Loucy (cell line): ENCODE data around the gene GNPTAB.
"Not testable (repeated sequence)": the region's sequence is repeated elsewhere in the genome, so short reads cannot be mapped to it uniquely, and the experiment has no call there.

Experiments
- H2AFZ ChIP-seq: fragments of 200-600 bp; sonication (generic); 2 replicates; pipeline ENCODE4 v1.6.0; 2016; ENCODE audit warnings: antibody characterized with exemption, mild to moderate bottlenecking, low read length, moderate library complexity
- H3F3A ChIP-seq: fragments of 200-600 bp; 2 replicates; pipeline ENCODE4 v1.6.0; 2016; ENCODE audit warnings: antibody characterized with exemption, low read depth, mild to moderate bottlenecking
- H3K27me3 ChIP-seq: fragments of 200-600 bp; sonication (generic); 2 replicates; pipeline ENCODE4 v1.6.1; 2014; ENCODE audit warnings: low read length, mild to moderate bottlenecking; ENCODE audit not compliant: insufficient read depth, poor library complexity, severe bottlenecking
- H3K36me3 ChIP-seq: fragments of 200-600 bp; sonication (generic); 2 replicates; pipeline ENCODE4 v1.6.1; 2016; ENCODE audit warnings: low read length; ENCODE audit not compliant: insufficient read depth
- H3K4me1 ChIP-seq: fragments of 200-600 bp; sonication (generic); 2 replicates; pipeline ENCODE4 v1.5.1; 2014; ENCODE audit warnings: low read length, mild to moderate bottlenecking; ENCODE audit not compliant: insufficient read depth, poor library complexity, severe bottlenecking
- H3K4me2 ChIP-seq: fragments of 200-600 bp; sonication (generic); 2 replicates; pipeline ENCODE4 v1.6.0; 2014; ENCODE audit warnings: antibody characterized with exemption, low read length, low read depth, mild to moderate bottlenecking; ENCODE audit not compliant: poor library complexity, severe bottlenecking
- H3K4me3 ChIP-seq: fragments of 200-600 bp; sonication (generic); 2 replicates; pipeline ENCODE4 v1.5.1; 2014; ENCODE audit warnings: low read length, mild to moderate bottlenecking, mixed read lengths; ENCODE audit not compliant: poor library complexity, severe bottlenecking
- H3K79me2 ChIP-seq: fragments of 200-600 bp; sonication (generic); 2 replicates; pipeline ENCODE4 v1.6.1; 2014; ENCODE audit warnings: low read length; ENCODE audit not compliant: insufficient read depth
- H3K9ac ChIP-seq: fragments of 200-600 bp; sonication (generic); 2 replicates; pipeline ENCODE4 v1.6.0; 2014; ENCODE audit warnings: mild to moderate bottlenecking, low read depth, low read length, moderate library complexity; ENCODE audit not compliant: poor library complexity, severe bottlenecking
- H3K9me2 ChIP-seq: fragments of 200-600 bp; sonication (generic); replicated peaks from 2 replicates; pipeline ENCODE4 v1.6.1; 2016; ENCODE audit warnings: low read depth, low read length, mixed read lengths
- H3K9me3 ChIP-seq: fragments of 200-600 bp; sonication (generic); 2 replicates; pipeline ENCODE4 v1.6.1; 2014; ENCODE audit warnings: mild to moderate bottlenecking, antibody characterized with exemption, low read length, low read depth; ENCODE audit not compliant: insufficient read depth
- H4K20me1 ChIP-seq: fragments of 200-600 bp; sonication (generic); 2 replicates; pipeline ENCODE4 v1.6.0; 2014; ENCODE audit warnings: antibody characterized with exemption, low read length, mild to moderate bottlenecking; ENCODE audit not compliant: insufficient read depth, poor library complexity, severe bottlenecking
- CTCF ChIP-seq: fragments of 200-600 bp; sonication (generic); conservative IDR thresholded peaks from 2 replicates; pipeline ENCODE4 v1.5.1; 2014; ENCODE audit warnings: mild to moderate bottlenecking, antibody characterized with exemption, low read length
- EZH2phosphoT487 ChIP-seq: fragments of 200-600 bp; IDR thresholded peaks from 2 replicates; pipeline ENCODE4 v1.6.1; 2018; ENCODE audit warnings: antibody characterized with exemption, mild to moderate bottlenecking, moderate library complexity, borderline replicate concordance

The GNPTAB gene

GRCh38 chr12:101857043-101857558 lies 26.3 kb upstream of the GNPTAB start:
- H3K4me3 ChIP-seq = no peak overlapping the region
- TF ChIP-seq CTCF (no peak), EZH2phosphoT487 (no peak)
- H3K9ac ChIP-seq = no peak overlapping the region
- no peaks in the 10 kb centered on the region for H3K36me3 ChIP-seq
- no peak overlapping the region for H3K4me2 ChIP-seq
- H3K9me2 ChIP-seq = no peaks in the 10 kb centered on the region
- peak overlapping the region; percentile 17; the same call in 1 of the 2 replicates for H2AFZ ChIP-seq
- H3K27me3 ChIP-seq = no peaks in the 10 kb centered on the region
- no peaks in the 10 kb centered on the region for H3K79me2 ChIP-seq
- H3K4me1 ChIP-seq = peaks cover 24% of the 10 kb centered on the region
- no peaks in the 10 kb centered on the region for H3K9me3 ChIP-seq
- no peaks in the 10 kb centered on the region for H4K20me1 ChIP-seq
- H3F3A ChIP-seq = peaks cover 11% of the 10 kb centered on the region; the same call in 1 of the 2 replicates

- Histone ChIP-seq H3F3A (peaks cover 11% of the 10 kb centered on the region; the same call in 1 of the 2 replicates), H3K4me1 (peaks cover 24% of the 10 kb centered on the region)
- H3K79me2 ChIP-seq, H3K4me2 ChIP-seq, H3K4me3 ChIP-seq, H3K9me3 ChIP-seq, H3K36me3 ChIP-seq, H2AFZ ChIP-seq, H4K20me1 ChIP-seq, H3K9ac ChIP-seq, H3K27me3 ChIP-seq, H3K9me2 ChIP-seq: not testable (repeated sequence)
These were observed 25.9 kb upstream of the GNPTAB start for GRCh38 chr12:101856614-101857013.

- peak overlapping the region; percentile 66; the same call in 1 of the 2 replicates for H2AFZ ChIP-seq
- TF ChIP-seq EZH2phosphoT487 (no peak), CTCF (no peak)
- peak overlapping the region; percentile 64 for H3K4me2 ChIP-seq
These were observed 25.2 kb upstream of the GNPTAB start for GRCh38 chr12:101855976-101856375.

GRCh38 chr12:101855364-101855884 lies 24.7 kb upstream of the GNPTAB start:
- peak overlapping the region; percentile 66 for H2AFZ ChIP-seq
- no peaks in the 10 kb centered on the region for H4K20me1 ChIP-seq
- no peaks in the 10 kb centered on the region for H3K27me3 ChIP-seq
- H3K9me2 ChIP-seq = no peaks in the 10 kb centered on the region
- peaks cover 11% of the 10 kb centered on the region; the same call in 1 of the 2 replicates for H3F3A ChIP-seq
- H3K36me3 ChIP-seq = no peaks in the 10 kb centered on the region
- H3K4me1 ChIP-seq = peaks cover 24% of the 10 kb centered on the region
- H3K9ac ChIP-seq = peak overlapping the region; percentile 64
- H3K4me2 ChIP-seq = peak overlapping the region; percentile 64
- H3K79me2 ChIP-seq = no peaks in the 10 kb centered on the region
- no peaks in the 10 kb centered on the region for H3K9me3 ChIP-seq
- peak overlapping the region; percentile 38 for H3K4me3 ChIP-seq
- TF ChIP-seq EZH2phosphoT487 (no peak), CTCF (no peak)

More at GRCh38 chr12:101855976-101856375, 25.2 kb upstream of the GNPTAB start:
- Histone ChIP-seq H3K9ac (peak overlapping the region; percentile 64), H3F3A (peaks cover 11% of the 10 kb centered on the region; the same call in 1 of the 2 replicates), H3K9me2 (no peaks in the 10 kb centered on the region), H3K79me2 (no peaks in the 10 kb centered on the region), H3K27me3 (no peaks in the 10 kb centered on the region), H3K4me1 (peaks cover 24% of the 10 kb centered on the region), H3K36me3 (no peaks in the 10 kb centered on the region), H3K9me3 (no peaks in the 10 kb centered on the region), H3K4me3 (peak overlapping the region; percentile 38), H4K20me1 (no peaks in the 10 kb centered on the region)
